GM23248 (cell line): ENCODE results near the gene TTC39C.

ENCODE experiments used
- EZH2 ChIP-seq: fragments of 200-600 bp; sonication (generic); IDR thresholded peaks from 2 replicates; pipeline ENCODE4 v1.6.1; 2018; ENCODE audit warnings: antibody characterized with exemption, mild to moderate bottlenecking; ENCODE audit not compliant: insufficient read depth, poor library complexity, severe bottlenecking
- EZH2phosphoT487 ChIP-seq: fragments of 200-600 bp; sonication (generic); IDR thresholded peaks from 2 replicates; pipeline ENCODE4 v1.6.1; 2018; ENCODE audit warnings: antibody characterized with exemption, moderate library complexity, mild to moderate bottlenecking, low read depth; ENCODE audit not compliant: insufficient read depth

GRCh38 chr18:24060644-24061043 is 46.1 kb downstream of the TTC39C start:
- TF ChIP-seq EZH2 (no peak), EZH2phosphoT487 (no peak)
